GM12873 (cell line): ENCODE data around the gene NRCAM.

Experiments
- CTCF ChIP-seq: IDR thresholded peaks from 2 replicates; pipeline ENCODE4 v1.5.1; 2012; ENCODE audit warnings: low read depth, mild to moderate bottlenecking, moderate library complexity, low read length, control low read depth; ENCODE audit not compliant: insufficient read depth; ENCODE audit errors: missing control alignments

NRCAM gene

GRCh38 chr7:108234281-108234680, 222.0 kb downstream of the NRCAM start:
- TF ChIP-seq CTCF, result no peak

- TF ChIP-seq CTCF, result no peak
Observed at GRCh38 chr7:108232076-108232475, 224.2 kb downstream of the NRCAM start.

- no peak for TF ChIP-seq CTCF
Observed at GRCh38 chr7:108231221-108231620, 225.0 kb downstream of the NRCAM start.

GRCh38 chr7:108227366-108227765, 228.9 kb downstream of the NRCAM start:
- TF ChIP-seq CTCF, result no peak

- TF ChIP-seq CTCF, result no peak
Observed at GRCh38 chr7:108226816-108227299, 229.4 kb downstream of the NRCAM start.

GRCh38 chr7:108225531-108226181, 230.6 kb downstream of the NRCAM start:
- TF ChIP-seq CTCF, result no peak

- TF ChIP-seq CTCF, result no peak
Observed at GRCh38 chr7:108224387-108224786, 231.8 kb downstream of the NRCAM start.
